ENCODE measurements around the gene TRAF3IP3. TPM values are rescaled to one million over a fixed set of nuclear protein-coding genes. Genes with fewer than 3 reads are reported as not detected.

Gene TRAF3IP3
- total RNA-seq, 1 donor from 2014 or later = not detected

DNA sequence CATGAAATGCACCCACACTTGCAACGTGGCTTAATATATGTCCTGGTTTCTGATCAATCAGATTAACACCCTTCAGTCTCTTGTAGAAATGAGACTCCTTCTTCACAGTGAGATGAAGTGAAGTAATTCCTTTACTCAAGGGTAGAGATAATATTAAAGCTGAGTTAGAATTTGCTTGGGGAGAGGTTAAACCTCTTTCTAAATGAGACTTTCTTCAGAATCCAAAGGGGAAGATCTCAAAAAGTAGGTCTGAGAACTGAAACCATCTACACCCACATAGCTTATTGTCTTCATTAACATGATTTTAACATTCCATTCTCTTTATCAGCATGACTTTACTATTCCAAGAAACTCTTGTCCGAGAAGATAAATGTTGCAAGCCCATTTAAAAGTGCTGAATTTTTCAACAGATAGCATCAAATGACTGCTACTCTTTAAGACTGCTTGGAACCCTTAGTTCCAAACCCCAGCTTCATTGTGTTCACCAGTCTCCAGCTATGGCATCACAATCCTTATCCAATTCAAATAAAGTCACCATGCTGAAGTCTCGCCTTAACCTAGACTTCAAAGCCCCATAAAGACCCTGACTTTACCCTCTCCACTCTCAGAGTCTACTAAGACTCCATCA is 19.2 kb upstream of the TRAF3IP3 start:
- Mint-ChIP-seq H3K27ac (ENCODE audit: unreplicated experiment) (no peak overlapping the region), H3K4me3 (ENCODE audit: unreplicated experiment) (no peak overlapping the region), H3K9me3 (ENCODE audit: unreplicated experiment) (no peaks in the 10 kb centered on the region), H3K27me3 (ENCODE audit: unreplicated experiment) (peaks cover 36% of the 10 kb centered on the region), H3K4me1 (ENCODE audit: unreplicated experiment) (no peaks in the 10 kb centered on the region), H3K36me3 (ENCODE audit: unreplicated experiment) (no peaks in the 10 kb centered on the region)
- TF ChIP-seq, protein P1, sequence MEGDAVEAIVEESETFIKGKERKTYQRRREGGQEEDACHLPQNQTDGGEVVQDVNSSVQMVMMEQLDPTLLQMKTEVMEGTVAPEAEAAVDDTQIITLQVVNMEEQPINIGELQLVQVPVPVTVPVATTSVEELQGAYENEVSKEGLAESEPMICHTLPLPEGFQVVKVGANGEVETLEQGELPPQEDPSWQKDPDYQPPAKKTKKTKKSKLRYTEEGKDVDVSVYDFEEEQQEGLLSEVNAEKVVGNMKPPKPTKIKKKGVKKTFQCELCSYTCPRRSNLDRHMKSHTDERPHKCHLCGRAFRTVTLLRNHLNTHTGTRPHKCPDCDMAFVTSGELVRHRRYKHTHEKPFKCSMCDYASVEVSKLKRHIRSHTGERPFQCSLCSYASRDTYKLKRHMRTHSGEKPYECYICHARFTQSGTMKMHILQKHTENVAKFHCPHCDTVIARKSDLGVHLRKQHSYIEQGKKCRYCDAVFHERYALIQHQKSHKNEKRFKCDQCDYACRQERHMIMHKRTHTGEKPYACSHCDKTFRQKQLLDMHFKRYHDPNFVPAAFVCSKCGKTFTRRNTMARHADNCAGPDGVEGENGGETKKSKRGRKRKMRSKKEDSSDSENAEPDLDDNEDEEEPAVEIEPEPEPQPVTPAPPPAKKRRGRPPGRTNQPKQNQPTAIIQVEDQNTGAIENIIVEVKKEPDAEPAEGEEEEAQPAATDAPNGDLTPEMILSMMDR (IDR thresholded peaks at IDR 0.05) = no peak
- DNase-seq (ENCODE audit: extremely low spot score, unreplicated experiment) = no peak

DNA sequence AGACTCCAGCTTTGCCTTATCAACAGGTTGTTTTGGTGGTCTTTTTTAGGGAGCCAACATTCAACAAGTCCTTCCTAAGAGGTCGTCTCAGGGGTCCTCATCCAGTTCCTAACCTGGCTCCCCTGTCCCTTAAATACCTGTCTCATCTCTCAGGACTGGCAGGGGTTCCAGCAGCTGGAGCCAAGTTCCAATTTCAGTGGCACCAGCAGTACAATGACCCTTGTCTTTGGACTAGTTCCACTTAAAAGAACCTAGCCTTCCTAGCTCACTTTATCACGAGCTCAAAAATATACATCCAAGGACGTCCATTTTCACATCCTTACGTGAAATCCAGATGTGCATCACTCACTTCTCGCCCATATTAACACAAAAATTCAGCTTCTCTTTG is 18.7 kb upstream of the TRAF3IP3 start:
- no peak for DNase-seq (ENCODE audit: extremely low spot score, unreplicated experiment)
- no peaks in the 10 kb centered on the region for H3K36me3 Mint-ChIP-seq (ENCODE audit: unreplicated experiment)
- H3K27me3 Mint-ChIP-seq (ENCODE audit: unreplicated experiment) = peaks cover 36% of the 10 kb centered on the region
- no peak overlapping the region for H3K4me3 Mint-ChIP-seq (ENCODE audit: unreplicated experiment)
- H3K4me1 Mint-ChIP-seq (ENCODE audit: unreplicated experiment) = no peaks in the 10 kb centered on the region
- H3K27ac Mint-ChIP-seq (ENCODE audit: unreplicated experiment) = no peak overlapping the region
- TF ChIP-seq, protein P1 (IDR thresholded peaks at IDR 0.05) = no peak
- no peaks in the 10 kb centered on the region for H3K9me3 Mint-ChIP-seq (ENCODE audit: unreplicated experiment)

- Mint-ChIP-seq H3K27me3 (ENCODE audit: unreplicated experiment) (peaks cover 36% of the 10 kb centered on the region), H3K27ac (ENCODE audit: unreplicated experiment) (no peak overlapping the region), H3K9me3 (ENCODE audit: unreplicated experiment) (no peaks in the 10 kb centered on the region), H3K4me3 (ENCODE audit: unreplicated experiment) (no peak overlapping the region), H3K4me1 (ENCODE audit: unreplicated experiment) (peaks cover 7% of the 10 kb centered on the region), H3K36me3 (ENCODE audit: unreplicated experiment) (no peaks in the 10 kb centered on the region)
- TF ChIP-seq, protein P1 (IDR thresholded peaks at IDR 0.05) = no peak
- no peak for DNase-seq (ENCODE audit: extremely low spot score, unreplicated experiment)
Observed at GRCh38 chr1:209738270-209738669, 17.6 kb upstream of the TRAF3IP3 start.

GRCh38 chr1:209741193-209741592 is 14.7 kb upstream of the TRAF3IP3 start:
- Mint-ChIP-seq H3K4me3 (ENCODE audit: unreplicated experiment) (no peak overlapping the region), H3K27ac (ENCODE audit: unreplicated experiment) (no peak overlapping the region), H3K27me3 (ENCODE audit: unreplicated experiment) (peaks cover 20% of the 10 kb centered on the region), H3K4me1 (ENCODE audit: unreplicated experiment) (peaks cover 12% of the 10 kb centered on the region), H3K36me3 (ENCODE audit: unreplicated experiment) (no peaks in the 10 kb centered on the region), H3K9me3 (ENCODE audit: unreplicated experiment) (no peaks in the 10 kb centered on the region)
- no peak for DNase-seq (ENCODE audit: extremely low spot score, unreplicated experiment)
- TF ChIP-seq, protein P1 (IDR thresholded peaks at IDR 0.05) = no peak

- no peak for DNase-seq (ENCODE audit: extremely low spot score, unreplicated experiment)
- Mint-ChIP-seq H3K27me3 (ENCODE audit: unreplicated experiment) (peaks cover 20% of the 10 kb centered on the region), H3K9me3 (ENCODE audit: unreplicated experiment) (no peaks in the 10 kb centered on the region), H3K36me3 (ENCODE audit: unreplicated experiment) (no peaks in the 10 kb centered on the region), H3K4me1 (ENCODE audit: unreplicated experiment) (peaks cover 12% of the 10 kb centered on the region), H3K27ac (ENCODE audit: unreplicated experiment) (no peak overlapping the region), H3K4me3 (ENCODE audit: unreplicated experiment) (no peak overlapping the region)
- TF ChIP-seq, protein P1 (IDR thresholded peaks at IDR 0.05) = no peak
Observed at GRCh38 chr1:209741889-209742288, 14.0 kb upstream of the TRAF3IP3 start.
